ENCODE measurements around the gene OPRM1.

DNA sequence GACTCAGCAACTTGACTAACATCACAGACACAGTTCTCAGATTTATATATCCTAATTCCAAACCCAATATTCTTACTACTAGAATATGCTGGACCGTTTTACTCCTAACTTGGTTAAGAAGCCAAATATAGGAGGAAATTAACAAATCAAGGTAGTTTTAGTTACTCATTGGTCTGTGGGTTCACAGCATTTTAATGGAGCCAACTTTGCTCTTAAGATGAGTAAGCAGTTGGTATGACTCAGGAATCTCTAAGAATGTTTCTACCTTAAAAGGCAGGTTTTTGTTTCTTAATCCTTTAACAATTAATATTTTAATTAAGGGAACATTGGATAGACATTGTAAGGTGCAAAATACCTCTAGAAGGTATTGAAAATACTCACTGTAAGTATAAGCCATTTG, 31.6 kb downstream of the OPRM1 start:
- TF ChIP-seq, protein P1, sequence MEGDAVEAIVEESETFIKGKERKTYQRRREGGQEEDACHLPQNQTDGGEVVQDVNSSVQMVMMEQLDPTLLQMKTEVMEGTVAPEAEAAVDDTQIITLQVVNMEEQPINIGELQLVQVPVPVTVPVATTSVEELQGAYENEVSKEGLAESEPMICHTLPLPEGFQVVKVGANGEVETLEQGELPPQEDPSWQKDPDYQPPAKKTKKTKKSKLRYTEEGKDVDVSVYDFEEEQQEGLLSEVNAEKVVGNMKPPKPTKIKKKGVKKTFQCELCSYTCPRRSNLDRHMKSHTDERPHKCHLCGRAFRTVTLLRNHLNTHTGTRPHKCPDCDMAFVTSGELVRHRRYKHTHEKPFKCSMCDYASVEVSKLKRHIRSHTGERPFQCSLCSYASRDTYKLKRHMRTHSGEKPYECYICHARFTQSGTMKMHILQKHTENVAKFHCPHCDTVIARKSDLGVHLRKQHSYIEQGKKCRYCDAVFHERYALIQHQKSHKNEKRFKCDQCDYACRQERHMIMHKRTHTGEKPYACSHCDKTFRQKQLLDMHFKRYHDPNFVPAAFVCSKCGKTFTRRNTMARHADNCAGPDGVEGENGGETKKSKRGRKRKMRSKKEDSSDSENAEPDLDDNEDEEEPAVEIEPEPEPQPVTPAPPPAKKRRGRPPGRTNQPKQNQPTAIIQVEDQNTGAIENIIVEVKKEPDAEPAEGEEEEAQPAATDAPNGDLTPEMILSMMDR (IDR thresholded peaks at IDR 0.05): no peak
- TF ChIP-seq EZH2phosphoT487 (IDR thresholded peaks at IDR 0.05) (no peak), EZH2 (IDR thresholded peaks at IDR 0.05) (no peak)
